ENCODE data around the gene VPS8. TPM values are rescaled to one million over a fixed set of nuclear protein-coding genes. Genes with fewer than 3 reads are reported as not detected.

VPS8 gene
- total RNA-seq, 2 donors from 2014 or later: 26.2 to 29.1 TPM

DNA sequence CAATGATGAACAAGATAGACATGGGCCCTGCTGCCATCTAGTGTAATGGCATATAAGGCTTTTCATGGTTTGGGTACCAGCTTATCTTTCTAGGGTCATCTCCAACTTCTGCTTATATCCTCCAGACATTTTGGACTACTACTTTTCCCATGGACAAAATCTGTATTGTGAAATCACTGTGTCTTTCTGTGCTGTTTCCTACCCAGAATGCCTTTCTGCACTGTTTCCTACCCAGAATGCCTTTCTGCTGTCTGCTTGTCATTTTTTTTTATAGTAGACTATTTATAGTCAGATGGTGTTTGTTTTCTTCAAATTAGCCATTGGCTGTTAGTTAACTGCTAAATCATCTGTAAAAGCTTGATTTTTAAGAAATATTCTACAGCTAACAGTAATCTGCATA lies 20.1 kb downstream of the VPS8 start:
- intact Hi-C loops (cut with DNase I): no loop called here
- DNase-seq: no peak
- no peak for ATAC-seq

DNA sequence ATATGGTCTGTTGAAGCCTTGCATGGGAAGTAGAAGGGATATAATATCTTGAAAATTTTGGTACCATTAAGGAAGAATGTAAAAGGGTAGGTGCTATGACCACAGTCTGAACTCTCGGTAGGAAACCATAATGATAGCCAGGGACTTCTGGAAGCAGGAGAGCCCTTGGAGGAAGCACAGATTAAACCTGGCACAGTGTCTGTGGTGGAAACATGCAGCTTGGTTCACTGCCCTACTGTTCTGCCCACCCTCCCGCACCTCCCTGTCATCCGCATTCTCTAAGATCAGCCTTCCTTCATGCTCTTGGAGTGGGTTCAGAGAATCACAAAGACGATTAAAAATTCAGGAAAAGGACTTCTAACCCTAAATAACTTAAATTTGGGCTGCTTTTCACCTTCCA lies 20.9 kb downstream of the VPS8 start:
- intact Hi-C loops (cut with DNase I): no loop called here
- DNase-seq (no peak), ATAC-seq (no peak)

DNA sequence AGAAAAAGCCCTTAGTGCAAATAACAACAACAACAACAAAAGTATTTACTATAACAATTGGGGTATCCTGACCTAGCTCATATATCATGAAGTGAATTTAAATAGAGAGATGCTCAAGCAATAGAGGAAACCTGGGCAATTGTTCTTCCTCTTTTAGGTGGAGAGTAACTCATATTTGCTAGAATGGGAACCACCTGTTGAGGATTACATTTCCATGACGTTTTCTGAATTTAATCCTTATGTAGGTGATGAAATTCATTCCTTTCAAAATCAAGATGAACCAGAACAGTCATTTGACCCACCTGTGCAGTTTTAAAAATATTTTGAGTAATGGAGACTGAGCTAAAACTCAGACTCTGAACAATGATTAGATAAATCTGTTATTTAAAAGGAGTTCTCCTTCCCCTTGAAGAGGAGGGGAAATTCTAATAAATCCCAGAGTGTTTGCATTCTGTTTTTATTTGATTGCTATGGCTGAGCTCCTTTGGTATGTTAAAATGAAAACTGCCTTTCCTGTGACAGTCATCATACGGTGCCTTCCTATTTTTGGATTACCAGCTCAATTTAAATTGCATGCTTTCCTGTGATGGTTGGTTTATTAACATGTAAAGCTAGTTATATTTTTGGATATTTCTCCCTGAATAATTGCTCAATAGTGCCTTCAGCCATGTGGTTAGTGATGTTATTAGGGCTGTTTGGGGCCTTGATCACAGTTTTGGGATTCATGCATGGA lies 24.3 kb downstream of the VPS8 start:
- DNase-seq: no peak
- no peak for ATAC-seq
- intact Hi-C loops (cut with DNase I): no loop called here

DNA sequence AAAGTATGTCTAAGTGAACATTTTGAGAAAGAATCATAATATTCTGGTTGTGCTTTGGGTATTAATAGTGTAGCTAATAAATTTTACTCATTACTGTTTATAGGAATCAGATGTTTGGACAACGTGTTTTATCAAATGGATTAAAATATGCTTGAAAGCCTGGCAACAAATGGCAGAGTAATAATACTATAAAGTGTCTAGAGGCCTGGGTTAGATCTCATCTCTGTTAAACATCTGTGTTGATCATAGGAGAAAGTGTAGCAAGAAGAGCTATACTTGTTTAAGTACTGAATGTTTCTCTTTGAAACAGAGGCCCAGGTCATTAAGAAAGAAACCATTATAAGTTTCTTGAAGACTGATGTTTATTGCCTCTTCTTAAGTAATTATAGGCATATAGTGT lies 30.5 kb downstream of the VPS8 start:
- DNase-seq (no peak), ATAC-seq (no peak)
- intact Hi-C loops (cut with DNase I): no loop called here

DNA sequence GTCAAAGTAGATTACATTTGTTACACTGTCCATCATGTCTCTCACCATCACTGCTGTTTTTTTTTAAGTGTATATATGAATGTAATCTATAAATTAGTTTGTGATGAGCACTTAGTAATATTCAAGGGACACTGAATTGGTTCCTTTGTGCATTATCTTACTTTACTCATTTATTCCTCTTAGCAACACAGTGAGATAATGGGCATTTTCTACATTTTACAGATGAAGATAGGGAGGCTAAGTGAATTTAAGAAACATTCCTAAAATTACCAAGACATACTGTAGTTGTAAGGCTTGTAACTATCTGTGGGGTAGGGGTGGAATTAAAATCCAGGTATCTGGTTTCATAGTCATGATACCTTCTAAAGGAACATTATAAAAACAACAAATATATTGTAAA lies 33.9 kb downstream of the VPS8 start:
- intact Hi-C loops (cut with DNase I): no loop called here
- ATAC-seq: no peak
- DNase-seq: no peak

DNA sequence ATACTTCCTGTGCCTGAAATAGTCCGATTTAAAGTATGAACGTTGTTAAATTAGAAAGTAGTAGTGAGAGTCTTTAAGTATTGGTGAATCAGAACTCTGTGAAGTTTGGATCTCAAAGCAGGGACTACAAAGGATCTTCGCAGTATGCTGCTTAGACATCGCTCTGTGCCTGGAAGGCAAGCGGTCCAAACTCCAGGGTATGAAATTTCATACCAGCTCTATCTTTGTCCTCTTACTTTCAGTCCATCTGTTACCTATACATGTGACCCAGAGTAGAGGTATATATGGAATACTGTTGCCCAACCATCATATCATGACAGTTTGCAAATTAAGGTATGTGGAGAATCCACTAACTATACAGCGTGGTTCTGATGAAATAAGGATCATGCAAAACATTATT lies 34.5 kb downstream of the VPS8 start:
- intact Hi-C loops (cut with DNase I): no loop called here
- DNase-seq (no peak), ATAC-seq (no peak)

DNA sequence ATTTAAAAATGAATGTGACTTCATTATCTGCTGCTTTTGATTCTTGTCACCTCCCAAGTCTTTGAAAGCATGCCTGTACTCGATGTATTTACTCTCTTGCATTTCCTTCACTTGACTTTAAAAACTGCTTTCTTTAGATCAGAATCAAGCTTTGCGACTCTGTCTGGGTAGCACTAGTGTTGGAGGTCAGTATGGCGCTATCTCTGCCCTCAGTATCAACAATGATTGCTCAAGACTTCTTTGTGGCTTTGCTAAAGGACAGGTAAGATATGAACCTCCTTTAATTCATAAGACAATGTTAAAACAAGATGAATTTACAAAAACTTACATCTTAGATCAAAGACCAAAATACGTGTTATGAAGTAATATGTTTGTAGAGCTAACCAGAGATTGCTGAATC lies 37.0 kb downstream of the VPS8 start:
- DNase-seq: no peak
- no peak for ATAC-seq
- intact Hi-C loops (cut with DNase I): no loop called here

DNA sequence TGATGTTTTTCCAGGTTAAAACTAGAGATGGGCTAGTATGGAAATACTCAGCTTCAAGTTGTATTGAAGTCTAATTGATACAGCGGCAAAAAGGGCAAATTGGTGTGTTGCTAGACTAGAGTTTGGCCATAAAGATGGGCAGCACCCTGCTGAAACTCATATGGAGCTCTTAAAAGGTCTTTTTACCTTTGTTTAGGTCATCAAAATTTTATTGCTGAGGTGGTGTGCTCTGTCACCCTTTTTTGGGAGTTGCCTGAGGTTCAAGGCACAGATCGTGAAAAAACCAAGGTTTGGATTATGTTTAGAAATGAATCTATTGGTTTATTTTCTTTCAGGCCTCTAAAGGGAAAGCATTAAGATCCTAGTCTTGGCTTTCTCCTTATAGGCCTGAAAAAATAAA lies 38.2 kb downstream of the VPS8 start:
- DNase-seq (no peak), ATAC-seq (no peak)
- intact Hi-C loops (cut with DNase I): no loop called here

DNA sequence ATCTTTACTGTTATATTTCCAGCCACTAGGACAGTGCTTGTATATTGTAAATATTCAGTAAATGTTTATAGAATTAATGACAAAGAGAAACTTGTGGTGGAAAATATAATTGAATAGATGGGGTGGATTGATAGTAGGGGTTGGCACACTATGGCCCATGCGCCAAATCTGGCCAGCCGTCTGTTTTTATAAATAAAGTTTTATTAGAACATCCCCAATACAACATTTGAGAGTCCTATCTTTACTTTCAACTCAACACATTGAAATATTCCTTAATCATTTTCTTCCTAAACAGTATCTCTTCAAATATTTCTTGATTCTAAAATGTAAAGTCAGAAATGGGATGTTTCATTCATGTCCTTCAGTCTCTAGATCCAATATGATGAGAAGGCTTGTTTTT lies 45.1 kb downstream of the VPS8 start:
- intact Hi-C loops (cut with DNase I): no loop called here
- ATAC-seq (no peak), DNase-seq (no peak)

DNA sequence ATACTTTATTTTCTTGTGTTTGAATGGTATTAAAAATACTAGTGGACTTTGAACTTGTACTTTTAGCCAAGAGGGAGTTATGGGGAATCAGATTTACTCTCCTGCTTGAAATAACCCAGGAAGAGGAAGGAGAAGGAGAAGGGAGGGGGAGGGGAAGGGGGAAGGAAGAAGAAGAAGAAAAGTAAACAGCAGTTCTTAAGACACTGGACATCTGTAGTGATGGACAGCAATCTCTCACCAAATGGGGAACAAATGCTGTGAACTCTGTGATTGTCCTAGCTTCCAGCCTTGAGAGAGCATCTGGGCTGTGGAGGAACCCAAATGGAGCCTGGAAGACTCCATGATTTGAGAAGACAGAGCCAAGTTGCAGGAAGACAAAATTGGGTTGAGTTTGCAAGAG lies 52.0 kb downstream of the VPS8 start:
- peak in 1 of 2 donors; percentile 33 for ATAC-seq
- intact Hi-C loops (cut with DNase I): no loop called here
- DNase-seq: no peak

DNA sequence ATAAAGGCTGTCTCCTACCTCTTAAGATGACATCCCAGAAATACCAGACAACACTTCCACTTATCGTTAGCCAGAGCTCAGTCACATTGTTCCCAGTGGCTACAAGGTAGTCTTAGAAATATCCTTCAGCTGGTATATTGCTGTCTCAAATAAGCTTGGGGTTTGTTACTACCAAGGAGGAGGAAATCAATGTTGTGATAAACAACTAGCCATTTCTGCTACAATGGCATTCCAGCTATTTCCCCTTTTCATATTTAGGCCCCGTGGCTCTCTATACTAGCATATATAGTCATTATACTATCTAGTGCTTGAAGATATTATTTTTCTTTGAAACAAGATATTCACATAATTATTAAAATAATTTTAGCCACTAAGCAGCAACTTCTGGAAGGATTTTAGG lies 56.5 kb downstream of the VPS8 start:
- intact Hi-C loops (cut with DNase I): no loop called here
- DNase-seq (no peak), ATAC-seq (no peak)

DNA sequence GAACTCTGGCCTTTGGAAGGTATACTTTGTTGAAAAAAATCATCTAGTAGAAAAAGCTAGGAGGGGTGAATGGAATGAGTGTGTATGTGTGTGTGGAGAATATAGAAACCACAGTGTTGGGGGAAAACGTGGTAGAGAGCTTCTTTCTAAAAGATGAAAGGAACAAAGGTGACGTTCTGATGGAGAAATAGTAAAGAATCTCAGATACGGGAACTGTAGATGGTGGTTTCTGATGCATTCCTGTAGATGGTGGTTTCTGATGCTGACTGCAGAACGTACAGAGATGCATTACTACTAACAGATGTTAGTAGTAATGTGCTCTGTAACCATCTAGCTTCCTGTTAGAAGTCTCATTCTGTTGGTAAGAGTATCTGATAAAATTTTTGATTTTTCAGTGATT lies 60.2 kb downstream of the VPS8 start:
- ATAC-seq (no peak), DNase-seq (no peak)
- intact Hi-C loops (cut with DNase I): no loop called here

DNA sequence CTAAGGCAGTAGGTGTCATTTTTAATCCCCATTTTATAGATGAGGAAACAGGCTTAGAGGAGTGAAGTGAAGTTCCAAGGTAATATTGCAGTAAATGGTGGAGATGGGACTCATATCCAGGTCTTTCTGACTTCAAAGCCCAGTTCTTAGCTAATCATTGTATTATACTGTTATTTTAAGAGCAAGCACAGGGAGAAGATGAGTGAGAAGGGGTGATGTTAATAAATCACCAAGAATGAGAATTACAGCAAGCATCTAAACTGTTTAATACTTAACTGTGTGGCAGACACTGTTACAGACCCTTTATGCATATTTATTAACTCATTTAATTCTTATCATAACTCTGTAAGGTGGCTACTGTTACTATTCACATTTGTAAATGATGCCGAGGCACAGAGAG lies 61.2 kb downstream of the VPS8 start:
- intact Hi-C loops (cut with DNase I): no loop called here
- no peak for ATAC-seq
- DNase-seq: no peak

DNA sequence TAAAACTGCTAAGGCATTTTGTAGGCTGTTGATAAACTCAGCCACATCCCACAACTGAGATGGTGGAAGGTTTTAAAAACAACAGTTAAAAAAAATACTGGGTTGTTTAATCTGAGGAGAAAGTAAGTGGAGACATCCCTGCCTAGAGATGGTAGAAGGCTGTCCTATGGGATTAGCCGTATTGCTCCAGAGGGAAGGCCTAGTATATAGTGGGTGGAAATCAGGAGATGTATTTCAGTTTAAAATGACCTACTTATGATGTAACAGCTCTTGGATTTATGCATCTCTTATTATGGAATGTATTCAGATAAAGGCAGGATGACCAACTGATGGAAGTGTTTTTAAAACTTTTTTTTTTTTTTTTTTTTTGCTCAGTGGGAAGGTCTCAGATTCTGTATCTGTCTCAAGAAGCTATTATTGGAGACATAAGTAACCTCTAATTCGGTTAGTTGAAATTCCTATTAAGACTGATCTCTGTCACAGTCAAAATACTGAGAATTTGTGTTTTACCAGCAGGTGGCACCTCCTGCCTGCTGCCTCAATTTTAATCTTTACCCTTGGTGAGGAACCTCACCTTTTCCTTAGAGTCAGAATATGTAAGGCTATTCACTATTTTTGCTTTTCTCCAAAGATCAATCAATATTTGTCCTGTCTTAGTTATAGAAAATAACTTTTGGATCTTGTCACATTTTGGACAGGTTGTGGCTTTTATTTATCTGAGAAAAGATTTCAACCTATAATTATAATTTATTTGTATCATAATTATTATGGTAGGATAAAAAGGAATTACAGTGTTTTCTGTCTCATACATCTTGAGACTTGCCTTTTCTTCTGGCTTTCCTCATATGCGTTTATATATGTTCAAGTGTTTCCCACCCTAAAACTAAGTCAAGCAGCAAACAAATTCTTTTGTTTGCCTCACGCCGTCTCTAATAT lies 63.0 kb downstream of the VPS8 start:
- ATAC-seq (no peak), DNase-seq (no peak)
- intact Hi-C loops (cut with DNase I): loop anchor here (2.0 to 5.0 kb wide), 2 partner anchors 302 kb away; no protein-coding TSS in a partner anchor

DNA sequence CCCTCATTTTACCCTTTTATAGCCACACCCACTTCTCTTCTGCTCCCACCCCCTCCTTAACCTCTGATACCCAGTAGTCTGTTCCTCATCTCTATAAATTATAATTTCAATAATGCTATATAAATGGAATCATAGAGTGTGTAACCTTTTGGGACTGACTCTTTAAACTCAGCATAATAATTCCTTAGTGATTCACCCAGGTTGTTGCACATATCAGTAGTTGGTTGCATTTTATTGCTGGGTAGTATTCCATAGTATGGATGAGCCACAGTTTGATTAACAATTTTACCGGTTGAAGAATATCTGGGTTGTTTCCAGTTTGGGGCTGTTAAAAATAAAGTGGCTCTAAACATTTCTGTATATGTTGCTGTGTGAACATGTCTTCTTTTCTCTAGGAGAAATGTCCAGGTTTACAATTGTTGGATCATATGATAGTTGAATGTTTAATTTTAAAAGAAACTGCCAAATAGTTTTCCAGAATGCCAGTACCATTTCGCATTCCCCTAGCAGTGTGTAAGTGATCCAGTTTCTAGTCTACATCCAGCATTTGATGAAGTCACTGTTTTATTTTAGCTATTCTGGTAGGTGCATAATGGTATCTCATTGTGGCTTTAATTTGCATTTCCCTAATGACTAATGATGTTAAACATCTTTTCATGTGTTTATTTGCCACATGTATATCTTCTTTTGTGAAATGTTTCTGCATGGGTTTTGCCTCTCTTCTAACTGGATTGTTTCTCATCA lies 68.5 kb downstream of the VPS8 start:
- intact Hi-C loops (cut with DNase I): no loop called here
- no peak for ATAC-seq
- no peak for DNase-seq

DNA sequence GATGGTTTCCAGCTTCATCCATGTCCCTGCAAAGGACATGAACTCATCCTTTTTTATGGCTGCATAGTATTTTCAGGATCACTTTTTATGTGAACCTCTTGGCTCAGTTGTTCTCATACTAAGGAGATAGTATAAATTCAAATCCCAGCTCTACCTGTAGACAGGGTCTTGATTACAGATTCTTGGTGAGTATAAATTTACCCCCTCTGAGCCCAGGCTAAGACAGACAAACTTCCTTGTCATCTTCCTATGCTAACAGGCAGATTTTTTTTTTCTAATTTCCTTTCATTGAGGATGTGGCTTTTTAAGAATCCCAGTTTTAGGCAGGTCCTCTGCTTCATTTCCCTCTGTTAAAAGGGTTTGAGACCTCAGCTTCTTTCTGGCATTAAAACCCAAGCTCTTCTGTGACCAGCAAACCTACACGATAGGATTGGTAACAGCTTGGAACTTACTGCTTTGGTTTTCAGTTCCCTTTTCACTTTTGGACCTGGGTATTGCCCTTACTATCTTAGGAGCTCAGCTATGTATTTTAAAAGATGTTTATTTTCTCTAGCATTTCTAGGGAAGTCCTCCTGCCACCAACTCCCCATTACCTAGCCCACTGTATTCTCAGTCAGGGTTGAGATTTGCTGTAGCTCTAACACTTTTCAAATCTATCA lies 72.5 kb downstream of the VPS8 start:
- intact Hi-C loops (cut with DNase I): no loop called here
- DNase-seq: no peak
- ATAC-seq: no peak

DNA sequence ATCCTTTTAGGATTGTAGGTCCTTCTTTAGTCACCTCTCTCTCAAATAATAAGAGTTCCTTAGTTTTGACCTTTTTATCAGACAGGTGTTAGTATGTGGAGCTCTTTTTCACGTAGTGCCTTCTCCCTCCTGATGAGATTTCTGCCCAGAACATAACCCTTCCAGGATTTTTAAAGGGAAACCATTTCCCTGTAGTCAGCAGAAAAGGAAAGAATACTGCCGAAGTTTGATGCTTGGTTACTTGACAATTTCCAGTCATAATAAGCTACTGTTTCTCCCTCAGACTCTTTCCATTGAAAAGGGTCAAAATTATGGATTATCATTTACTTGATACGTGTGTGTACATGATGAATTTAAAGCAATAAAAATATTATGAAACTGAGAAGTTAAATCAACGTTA lies 73.1 kb downstream of the VPS8 start:
- intact Hi-C loops (cut with DNase I): no loop called here
- no peak for ATAC-seq
- DNase-seq: no peak

DNA sequence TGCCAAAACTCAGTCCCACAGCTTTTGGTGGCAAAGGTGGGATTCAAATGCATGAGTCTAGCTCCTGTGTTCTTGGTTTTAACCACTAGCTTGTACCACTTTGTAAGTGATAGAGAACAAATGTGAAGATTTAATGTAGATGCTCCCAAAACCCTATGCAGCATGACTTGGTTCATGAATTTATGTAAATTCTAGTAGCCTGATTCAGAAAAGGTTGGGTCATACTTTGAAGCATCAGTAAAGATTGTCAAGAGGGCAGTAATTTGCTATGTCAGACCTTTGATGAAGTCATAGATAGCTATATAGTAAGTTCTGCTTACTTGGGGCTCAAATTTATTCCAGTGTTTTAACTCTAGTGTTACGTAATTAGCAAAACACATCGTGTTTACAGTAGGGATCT lies 75.6 kb downstream of the VPS8 start:
- DNase-seq (no peak), ATAC-seq (no peak)
- intact Hi-C loops (cut with DNase I): no loop called here

DNA sequence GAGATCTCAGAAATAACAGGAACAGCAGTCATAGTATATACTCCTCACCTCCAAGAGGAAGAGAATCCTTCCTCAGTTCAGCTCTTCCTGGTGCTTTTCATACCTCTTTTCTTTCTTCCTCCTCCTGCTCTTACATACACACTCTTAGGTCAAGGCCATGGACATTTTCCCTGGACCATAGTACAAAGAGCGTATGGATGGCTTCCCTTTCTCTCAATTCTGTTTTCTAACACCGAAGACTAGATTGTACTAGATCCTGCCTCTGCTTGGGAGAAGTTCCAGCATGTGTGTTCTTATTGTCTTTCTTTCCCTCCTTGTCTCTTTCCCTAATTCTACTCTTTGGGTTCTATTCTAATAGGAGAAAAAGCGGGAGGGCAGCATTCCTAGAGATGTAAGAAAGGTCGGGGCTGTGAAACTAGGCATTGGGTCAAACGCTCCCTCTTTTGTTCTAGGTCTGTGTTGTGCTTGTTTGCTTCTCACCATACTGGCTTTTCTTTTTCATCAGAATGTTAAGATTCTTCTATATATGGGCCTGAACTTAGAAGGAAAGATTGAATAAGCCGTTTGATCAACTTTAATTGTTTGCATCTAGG lies 77.4 kb downstream of the VPS8 start:
- intact Hi-C loops (cut with DNase I): no loop called here
- ATAC-seq (no peak), DNase-seq (no peak)
